Fibroblast of gingiva (primary cell): Measurements from ENCODE around the gene BBS12.

ENCODE experiments used
- DNase-seq: peaks from one replicate; pipeline ENCODE4 v3.0.0-alpha.2; 2011; ENCODE audit warnings: low read depth

The BBS12 gene

DNA sequence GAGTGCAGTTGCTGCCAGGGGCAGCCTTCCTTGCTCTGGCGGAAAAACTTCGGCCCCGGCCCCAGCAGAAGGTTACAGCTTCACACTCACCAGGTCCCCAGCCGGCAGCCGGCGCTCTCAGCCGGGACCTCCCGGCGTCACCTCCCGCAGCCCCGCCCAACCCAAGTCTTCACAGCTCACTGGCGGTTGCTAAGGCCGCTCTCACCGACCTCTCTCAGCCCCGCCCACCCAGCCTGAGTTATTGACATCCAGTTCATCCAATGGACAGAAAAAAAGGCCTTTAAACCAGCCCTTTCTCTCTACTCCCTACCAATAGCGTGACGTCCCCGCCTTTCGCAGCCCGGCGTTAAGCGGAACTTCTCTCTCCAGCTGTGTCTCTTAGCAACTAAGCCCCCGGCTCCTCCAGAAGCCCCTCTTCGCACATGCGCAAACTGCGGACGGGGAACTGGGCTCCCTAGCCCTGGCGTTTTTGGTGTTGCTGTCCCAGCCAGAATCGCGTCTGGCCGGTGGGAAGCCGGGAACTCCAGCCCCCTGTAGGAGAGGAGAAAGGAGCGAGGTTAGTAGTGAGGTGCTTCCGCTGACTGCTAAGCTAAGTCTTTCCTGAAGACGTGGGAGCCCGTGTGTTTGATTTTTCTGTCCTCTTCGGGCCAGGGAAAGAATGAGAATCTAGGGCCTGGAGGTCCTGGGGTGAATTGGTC is at the start of gene BBS12:
TSS of gene BBS12 (plus strand) at position 376 of the 698 bp plus-strand sequence. CDS start 9,189 bp downstream, outside the sequence.
- peak; percentile 99 for DNase-seq

DNA sequence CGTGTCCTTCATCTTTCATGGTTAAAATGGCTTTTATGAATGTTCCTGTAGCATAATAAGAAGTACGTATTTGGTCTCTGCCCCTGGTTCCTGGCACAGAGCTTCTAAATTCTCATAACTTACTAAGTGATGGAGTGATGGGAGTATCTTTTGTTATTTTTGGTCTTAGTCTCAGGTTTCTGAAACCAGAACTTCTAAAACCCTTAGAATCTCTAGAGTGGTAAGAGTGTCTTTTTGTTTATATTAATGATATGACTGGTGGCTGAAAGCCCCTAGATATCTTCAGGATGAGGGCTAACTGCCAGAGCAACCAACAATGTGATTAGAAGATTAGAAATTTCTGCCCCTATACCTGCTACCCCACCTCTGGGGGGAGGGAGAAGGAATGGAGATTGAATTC is 45.8 kb upstream of the BBS12 start:
- DNase-seq, result no peak

GRCh38 chr4:122687531-122688061 is 44.9 kb upstream of the BBS12 start:
- no peak for DNase-seq

DNA sequence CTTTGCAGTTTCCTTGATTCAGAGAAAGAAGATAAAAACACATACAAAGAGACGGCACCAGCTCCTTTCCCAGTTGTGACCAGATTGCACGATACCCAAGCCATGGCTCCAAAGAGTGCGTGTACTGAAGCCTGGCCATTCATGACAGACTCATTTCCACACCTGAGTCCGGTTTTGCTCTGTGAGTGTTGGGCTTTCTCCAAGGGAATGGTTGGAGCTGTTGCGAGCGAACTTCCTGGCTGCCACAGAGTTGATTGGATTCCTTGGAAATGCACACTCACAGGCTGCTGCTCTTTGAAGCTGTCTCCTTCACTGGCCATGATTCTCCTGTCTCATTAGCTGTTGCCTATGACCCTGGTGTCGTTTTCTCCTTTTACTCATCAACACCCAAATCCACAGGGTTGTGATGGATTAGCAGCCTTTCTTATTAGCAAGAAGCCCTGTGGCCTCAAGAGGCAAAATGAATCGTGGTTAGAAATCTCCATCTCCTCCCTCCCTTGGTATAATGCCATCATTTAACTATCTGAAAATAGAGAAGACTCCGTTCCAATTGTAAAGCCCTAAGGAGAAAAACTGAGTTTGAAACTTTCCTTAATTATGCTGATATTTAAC is 43.9 kb upstream of the BBS12 start:
- no peak for DNase-seq

GRCh38 chr4:122689972-122690371 is 42.5 kb upstream of the BBS12 start:
- no peak for DNase-seq

GRCh38 chr4:122691988-122692387 is 40.5 kb upstream of the BBS12 start:
- no peak for DNase-seq

DNA sequence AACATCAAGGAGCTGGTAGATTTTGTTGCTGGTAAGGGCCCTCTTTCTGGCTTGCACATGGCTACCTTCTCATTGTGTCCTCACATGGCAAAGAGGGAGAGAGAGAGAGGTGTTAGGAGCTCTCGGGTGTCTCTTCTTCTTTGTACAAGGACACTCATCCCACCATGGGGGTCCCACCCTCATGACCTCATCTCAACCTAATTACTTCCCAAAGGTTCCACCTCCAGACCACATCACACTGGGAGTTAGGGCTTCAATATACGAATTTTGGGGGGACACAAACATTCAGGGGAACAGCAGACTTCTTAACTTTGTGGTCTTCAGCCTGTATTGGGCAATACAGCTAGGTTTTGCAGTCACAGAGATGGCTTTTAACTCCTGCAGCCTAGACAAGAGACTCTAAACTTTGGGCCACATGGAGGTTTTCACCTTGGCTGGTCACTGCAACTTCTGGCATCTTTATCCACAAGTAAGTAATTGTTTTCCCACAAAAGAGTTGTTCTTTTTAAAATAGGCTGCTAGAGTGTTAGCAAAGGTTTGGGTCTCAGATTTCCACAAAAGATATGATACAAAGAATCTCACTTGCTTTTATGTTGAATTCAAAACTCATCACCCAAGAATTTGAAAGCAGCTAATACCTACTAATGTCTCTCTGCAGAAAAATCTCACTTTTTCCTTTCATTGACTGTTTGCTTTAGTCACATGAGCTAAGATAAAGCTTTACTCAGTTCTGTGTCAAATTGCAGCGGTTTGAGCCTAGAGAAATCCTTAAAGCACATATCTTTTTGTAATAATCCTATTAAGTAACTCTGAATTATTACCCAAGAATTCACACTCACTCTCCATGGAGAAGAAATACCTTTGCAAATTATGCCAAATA is 39.6 kb upstream of the BBS12 start:
- no peak for DNase-seq

- DNase-seq, result no peak
Measured at GRCh38 chr4:122695226-122695625, 37.3 kb upstream of the BBS12 start.

DNA sequence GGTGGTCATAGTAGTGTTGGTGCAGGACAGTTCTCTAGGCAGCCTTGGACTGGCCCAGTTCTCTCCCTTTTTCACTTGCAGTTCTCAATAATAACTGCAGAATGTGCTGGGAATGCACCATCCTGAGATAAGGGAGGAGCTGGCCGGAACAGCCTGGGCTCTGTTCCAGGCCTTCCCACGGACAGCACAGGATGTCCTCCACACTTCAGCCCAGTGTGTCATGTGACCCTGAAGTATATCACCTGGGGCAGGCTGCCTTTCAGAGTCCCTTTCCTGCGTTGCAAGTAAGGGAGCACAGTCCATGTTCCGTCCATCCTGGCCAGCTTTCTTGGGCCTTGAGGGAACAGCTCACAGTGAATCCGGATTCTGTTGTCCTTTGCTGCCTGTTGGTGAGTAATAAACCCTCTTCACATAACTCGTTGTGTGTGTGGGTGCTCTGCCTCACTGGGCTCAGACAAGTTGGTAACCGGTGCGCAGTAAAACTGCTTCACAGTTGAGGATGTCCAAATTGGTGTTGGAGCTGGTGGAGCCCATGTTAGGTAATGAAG is 32.3 kb upstream of the BBS12 start:
- no peak for DNase-seq

DNA sequence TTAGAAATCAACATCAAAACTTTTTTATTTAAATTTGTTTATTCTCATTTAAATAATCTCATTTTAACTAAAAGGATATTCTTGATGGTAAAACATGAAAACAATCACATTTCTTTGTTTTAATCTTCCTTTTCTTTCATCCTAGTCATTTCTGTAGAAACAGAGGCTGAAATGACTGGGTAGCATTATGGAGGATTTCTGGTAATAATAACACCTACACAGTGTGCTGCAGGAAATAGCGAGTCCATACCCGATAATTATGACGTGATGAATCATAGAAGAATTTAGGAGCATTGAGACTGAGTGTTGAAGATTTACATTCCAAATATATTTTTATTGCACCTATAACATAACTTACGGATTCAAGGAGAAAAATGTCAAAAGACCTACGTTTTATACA is 31.4 kb upstream of the BBS12 start:
- no peak for DNase-seq

- DNase-seq, result no peak
Measured at GRCh38 chr4:122701965-122702364, 30.5 kb upstream of the BBS12 start.

DNA sequence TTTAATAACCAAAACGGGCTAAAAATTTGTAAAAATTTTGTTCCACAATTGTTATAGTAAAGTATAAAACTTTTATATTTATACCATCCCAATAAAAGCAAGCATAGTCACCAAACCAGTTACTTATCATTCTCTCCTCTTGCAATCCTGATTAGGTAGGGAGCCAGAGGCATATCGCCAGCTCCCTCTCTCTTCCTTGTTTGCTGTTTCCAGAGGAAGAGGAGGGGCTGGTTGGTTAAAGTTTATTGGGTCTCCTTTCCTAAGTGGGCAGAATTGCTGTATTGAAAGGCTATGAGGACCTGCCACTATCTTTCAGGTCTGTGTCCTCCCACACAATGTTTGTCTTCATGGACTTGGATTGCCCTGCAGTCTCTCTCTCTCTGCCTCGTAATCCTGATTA is 29.6 kb upstream of the BBS12 start:
- no peak for DNase-seq

DNA sequence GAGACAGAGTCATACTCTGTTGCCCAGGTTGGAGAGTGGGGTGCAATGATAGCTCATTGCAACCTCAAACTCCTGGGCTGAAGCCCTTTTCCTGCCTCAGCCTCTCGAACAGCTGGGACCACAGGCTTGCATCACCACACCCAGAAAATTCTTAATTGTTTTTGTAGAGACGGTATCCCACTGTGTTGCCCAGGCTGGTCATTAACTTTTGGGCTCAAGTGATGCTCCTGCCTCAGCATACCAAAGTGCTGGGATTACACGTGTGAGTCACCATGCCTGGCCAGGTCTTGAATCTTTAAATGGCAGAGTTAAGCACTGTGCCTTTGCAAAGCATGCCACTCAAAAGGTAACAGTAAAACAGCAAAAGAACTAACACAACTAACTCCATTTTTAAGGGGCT is 28.6 kb upstream of the BBS12 start:
- DNase-seq, result no peak

GRCh38 chr4:122705009-122705408 is 27.5 kb upstream of the BBS12 start:
- DNase-seq, result no peak

- DNase-seq, result no peak
Measured at GRCh38 chr4:122705547-122706117, 26.9 kb upstream of the BBS12 start.

- DNase-seq, result no peak
Measured at GRCh38 chr4:122706511-122706910, 26.0 kb upstream of the BBS12 start.

DNA sequence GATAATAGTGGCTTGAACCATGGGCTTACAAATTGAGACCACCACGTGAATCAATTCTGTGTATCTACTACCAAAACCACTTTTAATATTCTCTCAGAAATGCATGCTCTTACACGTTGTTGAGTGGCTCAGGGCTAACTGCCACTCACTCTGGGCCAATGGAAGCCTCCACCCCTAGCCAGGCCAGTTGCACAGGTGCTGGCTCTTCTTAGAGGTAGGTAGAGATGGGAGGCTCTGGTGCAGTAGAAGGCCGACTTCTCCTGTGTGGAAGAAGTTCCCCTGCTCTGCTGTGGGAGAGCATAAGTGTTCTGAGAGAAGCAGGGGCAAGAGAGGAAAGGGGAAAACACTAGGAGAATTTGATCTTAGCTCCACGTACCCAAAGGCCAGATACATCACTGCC is 25.0 kb upstream of the BBS12 start:
- DNase-seq, result no peak

DNA sequence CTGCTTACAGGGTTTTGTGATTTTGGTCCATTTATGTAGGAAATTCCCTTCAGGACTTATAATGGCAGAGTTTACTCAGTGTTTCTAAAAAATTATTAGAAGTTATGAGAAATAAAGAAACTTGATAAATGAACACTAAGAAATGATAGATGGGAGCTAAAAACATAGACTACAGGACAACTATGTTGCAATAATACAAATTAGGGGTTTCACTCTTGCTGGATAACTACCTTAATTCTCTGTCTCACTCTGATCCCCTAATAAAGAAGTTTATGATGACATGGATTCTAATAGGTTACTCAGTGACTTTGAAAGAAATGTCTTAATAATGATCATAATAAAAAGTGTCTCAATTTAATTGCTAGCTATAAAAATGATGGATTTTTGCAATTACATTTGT is 23.3 kb upstream of the BBS12 start:
- no peak for DNase-seq

DNA sequence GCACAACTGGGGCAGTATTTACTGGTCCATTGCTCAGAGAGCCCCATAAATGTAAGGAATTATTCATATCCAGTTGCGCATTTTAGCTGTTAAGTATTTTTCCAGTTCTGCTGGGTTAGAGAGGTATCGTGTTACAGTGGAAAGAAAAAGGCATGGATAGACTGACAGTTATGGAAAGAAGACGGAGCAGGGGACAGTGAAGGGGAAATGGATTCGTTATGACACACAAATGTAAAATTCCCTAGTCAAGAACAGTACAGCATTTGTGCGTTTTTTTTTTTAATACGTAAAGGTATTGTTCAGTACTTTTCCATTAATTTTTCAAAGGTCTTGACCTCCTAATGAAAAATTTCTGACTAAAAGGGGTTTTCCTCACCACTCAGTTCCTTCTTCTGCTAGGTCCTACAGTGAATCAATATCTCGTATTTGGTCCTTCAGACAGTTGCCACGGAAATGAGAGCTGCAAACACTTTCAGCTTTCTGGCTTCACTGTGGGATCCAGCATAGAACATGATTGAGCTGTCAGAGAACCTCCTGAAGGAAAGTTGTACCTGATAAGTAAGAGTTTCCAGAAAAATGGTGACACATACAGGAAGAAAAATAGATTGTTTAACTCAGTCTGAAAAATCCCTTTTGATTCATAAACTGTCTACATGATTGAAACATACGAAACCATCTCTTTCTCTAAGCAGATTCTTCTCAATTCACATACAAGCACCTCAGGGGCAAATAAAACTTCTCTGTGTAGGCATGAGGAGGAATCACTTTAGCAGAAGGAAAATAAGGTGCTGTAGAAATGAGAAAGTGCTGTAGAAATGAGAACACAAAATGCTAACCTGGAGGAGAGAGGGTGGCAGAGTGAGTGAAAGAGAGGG is 21.8 kb upstream of the BBS12 start:
- no peak for DNase-seq

- no peak for DNase-seq
Measured at GRCh38 chr4:122711919-122712318, 20.6 kb upstream of the BBS12 start.

- DNase-seq, result no peak
Measured at GRCh38 chr4:122712782-122713181, 19.7 kb upstream of the BBS12 start.
